Neural progenitor cell (in vitro differentiated cells): ENCODE measurements around the gene SLC12A6.

ENCODE experiments used
- CTCF ChIP-seq: fragments of 200-600 bp; sonication (generic); IDR thresholded peaks from 2 replicates; pipeline ENCODE4 v1.5.1; 2017; ENCODE audit warnings: antibody characterized with exemption, mild to moderate bottlenecking
- EZH2 ChIP-seq: fragments of 200-600 bp; sonication (generic); IDR thresholded peaks from 2 replicates; pipeline ENCODE4 v1.6.1; 2017; ENCODE audit warnings: antibody characterized with exemption, mild to moderate bottlenecking, moderate library complexity

GRCh38 chr15:34314491-34315490 is 22.8 kb downstream of the SLC12A6 start:
- TF ChIP-seq CTCF (no peak), EZH2 (no peak)
